BLaER1 treated with 17β-estradiol and CSF1 and Interleukin-3, amounts not matched to agents 10 nM and 100 nM (cell line): ENCODE data around the gene ZNF521.

Experiments
- H3K27ac ChIP-seq, 11 experiments: shearing (Covaris generic); formaldehyde crosslinking; 2 replicates each; pipeline ENCODE4 v1.8.1; 2022
- H3K27me3 ChIP-seq, 11 experiments: shearing (Covaris generic); formaldehyde crosslinking; 2 replicates each; pipeline ENCODE4 v1.8.1; 2022
- H3K36me3 ChIP-seq, 11 experiments: shearing (Covaris generic); formaldehyde crosslinking; 2 replicates each; pipeline ENCODE4 v1.8.1; 2022
- H3K4me1 ChIP-seq, 10 experiments: shearing (Covaris generic); formaldehyde crosslinking; 2 replicates each; pipeline ENCODE4 v1.8.1; 2022
- H3K4me2 ChIP-seq, 11 experiments: shearing (Covaris generic); formaldehyde crosslinking; 2 replicates each; pipeline ENCODE4 v1.8.1; 2022
- H3K4me3 ChIP-seq, 10 experiments: shearing (Covaris generic); formaldehyde crosslinking; 2 replicates each; pipeline ENCODE4 v1.8.1; 2022
- H3K9ac ChIP-seq, 11 experiments: shearing (Covaris generic); formaldehyde crosslinking; 2 replicates each; pipeline ENCODE4 v1.8.1; 2022
- H3K9me3 ChIP-seq, 11 experiments: shearing (Covaris generic); formaldehyde crosslinking; replicated peaks in 1 of 11; 2 replicates each; pipeline ENCODE4 v1.8.1; 2022
- H4K20me1 ChIP-seq, 11 experiments: shearing (Covaris generic); formaldehyde crosslinking; 2 replicates each; pipeline ENCODE4 v1.8.1; 2022
- Cebpa-rat ChIP-seq, 11 experiments: shearing (Covaris generic); IDR thresholded peaks; 2 replicates each; pipeline ENCODE4 v1.8.1; 2022

Gene ZNF521

GRCh38 chr18:25322806-25323205, 29.2 kb downstream of the ZNF521 start:
- Histone ChIP-seq H3K4me3 (no peak overlapping the region), H3K9me3 (no peaks in the 10 kb centered on the region), H3K9ac (no peak overlapping the region), H3K27ac (no peak overlapping the region), H3K27me3 (no peaks in the 10 kb centered on the region), H4K20me1 (no peaks in the 10 kb centered on the region), H3K4me1 (no peaks in the 10 kb centered on the region), H3K36me3 (no peaks in the 10 kb centered on the region), H3K4me2 (no peak overlapping the region)
- TF ChIP-seq Cebpa-rat (IDR thresholded peaks at IDR 0.05): no peak

GRCh38 chr18:25316381-25317018, 35.5 kb downstream of the ZNF521 start:
- H4K20me1 ChIP-seq: no peaks in the 10 kb centered on the region
- H3K4me2 ChIP-seq: no peak overlapping the region
- no peak overlapping the region for H3K4me3 ChIP-seq

GRCh38 chr18:25314838-25315190, 37.2 kb downstream of the ZNF521 start:
- Histone ChIP-seq H3K9me3 (no peaks in the 10 kb centered on the region), H4K20me1 (no peaks in the 10 kb centered on the region), H3K9ac (no peak overlapping the region), H3K27ac (no peak overlapping the region), H3K27me3 (no peaks in the 10 kb centered on the region), H3K4me2 (no peak overlapping the region), H3K4me3 (no peak overlapping the region), H3K36me3 (no peaks in the 10 kb centered on the region), H3K4me1 (no peaks in the 10 kb centered on the region)
- TF ChIP-seq Cebpa-rat (IDR thresholded peaks at IDR 0.05): no peak

More at GRCh38 chr18:25316381-25317018, 35.5 kb downstream of the ZNF521 start:
- no peaks in the 10 kb centered on the region for H3K27me3 ChIP-seq
- H3K9ac ChIP-seq: no peak overlapping the region
- no peaks in the 10 kb centered on the region for H3K36me3 ChIP-seq
- no peak for TF ChIP-seq Cebpa-rat (IDR thresholded peaks at IDR 0.05)
- H3K27ac ChIP-seq: no peak overlapping the region
- no peaks in the 10 kb centered on the region for H3K9me3 ChIP-seq
- no peaks in the 10 kb centered on the region for H3K4me1 ChIP-seq

- Histone ChIP-seq H3K27ac (no peak overlapping the region), H3K4me3 (no peak overlapping the region), H3K27me3 (no peaks in the 10 kb centered on the region), H4K20me1 (no peaks in the 10 kb centered on the region), H3K9me3 (no peaks in the 10 kb centered on the region), H3K36me3 (no peaks in the 10 kb centered on the region), H3K4me2 (no peak overlapping the region), H3K9ac (no peak overlapping the region), H3K4me1 (no peaks in the 10 kb centered on the region)
- no peak for TF ChIP-seq Cebpa-rat (IDR thresholded peaks at IDR 0.05)
These were observed 37.7 kb downstream of the ZNF521 start for GRCh38 chr18:25314151-25314837.

GRCh38 chr18:25313268-25313667, 38.7 kb downstream of the ZNF521 start:
- no peak overlapping the region for H3K4me3 ChIP-seq
- H4K20me1 ChIP-seq: no peaks in the 10 kb centered on the region
- H3K27ac ChIP-seq: no peak overlapping the region

GRCh38 chr18:25310045-25310444, 41.9 kb downstream of the ZNF521 start:
- Histone ChIP-seq H3K9ac (no peak overlapping the region), H3K4me2 (no peak overlapping the region), H3K9me3 (no peaks in the 10 kb centered on the region), H3K27me3 (no peaks in the 10 kb centered on the region), H3K4me3 (no peak overlapping the region), H3K36me3 (no peaks in the 10 kb centered on the region), H4K20me1 (no peaks in the 10 kb centered on the region), H3K27ac (no peak overlapping the region), H3K4me1 (no peaks in the 10 kb centered on the region)
- TF ChIP-seq Cebpa-rat (IDR thresholded peaks at IDR 0.05): no peak

More at GRCh38 chr18:25313268-25313667, 38.7 kb downstream of the ZNF521 start:
- Histone ChIP-seq H3K9me3 (no peaks in the 10 kb centered on the region), H3K27me3 (no peaks in the 10 kb centered on the region), H3K4me1 (no peaks in the 10 kb centered on the region), H3K9ac (no peak overlapping the region), H3K4me2 (no peak overlapping the region), H3K36me3 (no peaks in the 10 kb centered on the region)
- no peak for TF ChIP-seq Cebpa-rat (IDR thresholded peaks at IDR 0.05)

GRCh38 chr18:25308381-25308780, 43.6 kb downstream of the ZNF521 start:
- Histone ChIP-seq H3K4me2 (no peak overlapping the region), H3K4me3 (no peak overlapping the region), H3K27me3 (no peaks in the 10 kb centered on the region), H3K36me3 (no peaks in the 10 kb centered on the region), H3K9me3 (no peaks in the 10 kb centered on the region), H3K4me1 (no peaks in the 10 kb centered on the region), H3K27ac (no peak overlapping the region), H4K20me1 (no peaks in the 10 kb centered on the region), H3K9ac (no peak overlapping the region)
- TF ChIP-seq Cebpa-rat (IDR thresholded peaks at IDR 0.05): no peak

- no peaks in the 10 kb centered on the region for H3K27me3 ChIP-seq
- H3K4me2 ChIP-seq: no peak overlapping the region
- no peak overlapping the region for H3K27ac ChIP-seq
- H3K9me3 ChIP-seq: no peaks in the 10 kb centered on the region
- H3K9ac ChIP-seq: no peak overlapping the region
- H4K20me1 ChIP-seq: no peaks in the 10 kb centered on the region
- H3K4me1 ChIP-seq: no peaks in the 10 kb centered on the region
- no peaks in the 10 kb centered on the region for H3K36me3 ChIP-seq
- H3K4me3 ChIP-seq: no peak overlapping the region
- TF ChIP-seq Cebpa-rat (IDR thresholded peaks at IDR 0.05): no peak
These were observed 44.8 kb downstream of the ZNF521 start for GRCh38 chr18:25307192-25307591.

- H3K9me3 ChIP-seq: no peaks in the 10 kb centered on the region
- H3K4me2 ChIP-seq: no peak overlapping the region
- H3K36me3 ChIP-seq: no peaks in the 10 kb centered on the region
- H3K27ac ChIP-seq: no peak overlapping the region
- H3K27me3 ChIP-seq: no peaks in the 10 kb centered on the region
- no peak overlapping the region for H3K9ac ChIP-seq
- no peaks in the 10 kb centered on the region for H3K4me1 ChIP-seq
- TF ChIP-seq Cebpa-rat (IDR thresholded peaks at IDR 0.05): no peak
- H4K20me1 ChIP-seq: no peaks in the 10 kb centered on the region
- no peak overlapping the region for H3K4me3 ChIP-seq
These were observed 45.3 kb downstream of the ZNF521 start for GRCh38 chr18:25306671-25307070.

GRCh38 chr18:25305584-25305983, 46.4 kb downstream of the ZNF521 start:
- H3K4me1 ChIP-seq: no peaks in the 10 kb centered on the region
- no peak for TF ChIP-seq Cebpa-rat (IDR thresholded peaks at IDR 0.05)
- no peaks in the 10 kb centered on the region for H3K9me3 ChIP-seq
- no peaks in the 10 kb centered on the region for H3K36me3 ChIP-seq
- no peaks in the 10 kb centered on the region for H3K27me3 ChIP-seq
- H3K9ac ChIP-seq: no peak overlapping the region
- H3K27ac ChIP-seq: no peak overlapping the region
- H4K20me1 ChIP-seq: no peaks in the 10 kb centered on the region
- no peak overlapping the region for H3K4me2 ChIP-seq
- no peak overlapping the region for H3K4me3 ChIP-seq
